Skeletal muscle cell (primary cell): ENCODE results near the gene SHISA3.
A peak's percentile ranks its signal among the peaks of the same experiment; 100 is the strongest.
"Not testable (repeated sequence)": the region's sequence is repeated elsewhere in the genome, so short reads cannot be mapped to it uniquely, and the experiment has no call there.

ENCODE experiments used
- DNase-seq: peaks from one replicate; pipeline ENCODE4 v3.0.0-alpha.2; 2010; ENCODE audit warnings: low read depth
- H3K4me3 ChIP-seq: 2 replicates; pipeline ENCODE4 v1.5.1; 2011; ENCODE audit warnings: low read depth, mild to moderate bottlenecking, control low read depth, low read length, moderate library complexity

Gene SHISA3

DNA sequence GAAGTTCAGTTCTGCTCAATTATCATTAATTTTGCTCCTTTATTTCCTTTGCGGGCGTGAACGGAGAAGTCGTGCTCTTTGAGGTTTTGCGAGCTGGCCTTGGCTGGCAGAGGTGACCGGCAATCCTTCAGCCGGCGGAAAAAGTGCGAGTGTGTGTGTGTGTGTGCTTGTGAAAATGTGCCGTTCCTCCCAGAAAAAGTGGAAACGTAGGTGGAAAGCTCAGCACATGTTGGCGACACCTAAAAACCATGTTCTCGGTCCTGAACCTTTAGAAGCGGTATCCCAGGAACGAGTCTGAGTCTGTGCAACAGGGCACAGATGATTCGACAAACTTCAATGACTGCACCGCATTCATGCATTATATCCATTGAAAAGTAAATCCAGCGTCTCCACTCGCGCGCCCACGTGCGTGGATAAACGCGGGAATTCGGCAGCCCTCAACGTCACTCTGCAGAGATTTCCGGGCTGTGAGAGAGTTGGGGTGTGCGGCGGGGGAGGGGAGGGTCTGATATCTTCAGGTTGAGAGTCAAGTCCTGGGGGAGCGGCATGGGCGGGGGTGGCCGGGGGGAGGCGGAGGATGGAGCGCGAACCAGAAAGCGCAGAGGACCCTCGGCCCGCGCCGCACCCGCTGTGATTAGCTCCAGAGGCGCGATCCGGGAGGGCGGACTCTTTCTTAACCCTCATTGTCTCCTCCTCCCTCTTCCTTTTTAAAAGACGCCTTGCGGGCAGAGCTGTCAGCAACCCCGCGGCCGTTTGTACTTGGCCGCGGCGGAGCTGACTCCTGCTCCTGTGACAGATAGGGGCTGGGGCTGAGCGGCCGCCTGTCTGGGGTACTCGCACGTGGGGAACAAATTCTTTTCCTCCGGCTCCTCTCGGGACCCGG, at the start of gene SHISA3:
TSS of gene SHISA3 (plus strand) at position 737 of the 883 bp plus-strand sequence. CDS start 569 bp downstream, outside the sequence.
- no peak for DNase-seq
- peak within 1 kb of the TSS; percentile 49 for H3K4me3 ChIP-seq

DNA sequence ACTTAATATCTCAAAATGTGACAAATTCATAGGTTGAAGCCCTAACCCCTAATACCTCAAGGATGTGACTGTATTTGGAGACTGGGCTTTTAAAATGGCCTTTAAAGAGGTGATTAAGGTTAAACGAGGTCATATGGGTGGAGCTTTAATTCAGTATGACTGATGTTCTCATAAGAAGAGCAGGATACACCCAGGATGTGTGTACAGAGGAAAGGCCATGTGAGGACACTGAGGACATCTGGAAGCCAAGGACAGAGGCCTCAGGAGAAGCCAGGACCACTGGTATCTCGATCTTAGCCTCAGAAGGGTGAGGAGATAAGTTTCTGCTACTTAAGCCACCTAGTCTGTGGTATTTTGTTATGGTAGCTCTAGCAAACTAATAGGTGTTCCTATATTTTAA, 49.0 kb upstream of the SHISA3 start:
- DNase-seq: no peak
- no peak overlapping the region for H3K4me3 ChIP-seq

DNA sequence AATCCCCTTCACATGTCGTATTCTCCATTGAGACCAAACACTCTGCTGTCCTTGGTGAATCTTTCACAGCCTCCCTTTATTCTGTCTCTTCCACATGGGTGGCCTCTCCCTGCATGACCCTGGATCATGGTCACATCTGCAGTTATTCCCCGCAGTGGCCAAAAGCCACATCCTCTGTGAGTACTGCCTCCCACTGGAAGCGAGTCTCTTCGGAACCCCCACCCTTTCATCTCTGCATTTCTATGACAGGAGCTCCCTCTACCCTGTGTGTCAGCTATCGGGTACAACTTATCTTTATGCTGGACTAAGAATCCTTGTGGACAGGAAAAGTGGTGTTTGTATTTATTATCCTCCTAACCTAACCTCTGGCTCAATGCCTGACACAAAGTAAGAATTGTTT, 48.6 kb upstream of the SHISA3 start:
- no peak overlapping the region for H3K4me3 ChIP-seq
- no peak for DNase-seq

DNA sequence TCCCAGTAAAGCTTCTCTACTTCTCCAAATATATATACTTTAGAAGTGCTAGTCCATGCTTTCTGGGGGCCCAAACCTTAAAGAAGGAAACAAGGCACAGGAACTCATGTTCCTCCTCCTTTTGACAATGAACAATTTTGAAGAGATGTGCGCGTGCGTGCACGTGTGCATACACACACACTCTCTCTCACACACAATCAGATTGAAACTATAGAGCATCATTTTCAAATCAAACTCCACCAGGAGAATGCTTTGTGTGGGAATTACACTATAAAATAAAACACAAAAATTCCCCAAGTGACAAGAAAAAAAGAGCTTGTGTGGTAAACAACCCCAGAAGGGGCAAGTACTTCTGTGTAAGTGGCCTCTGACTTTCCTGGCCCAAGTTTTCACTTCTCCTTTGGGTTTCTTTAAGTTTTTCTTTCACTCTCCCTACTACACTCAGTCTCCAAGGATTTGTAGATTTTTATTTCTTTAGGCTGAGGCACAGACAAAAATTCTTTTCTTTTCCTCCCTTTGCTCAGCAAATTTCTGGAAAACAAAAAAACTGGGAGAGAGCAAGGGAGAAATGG, 46.6 kb upstream of the SHISA3 start:
- no peak overlapping the region for H3K4me3 ChIP-seq
- DNase-seq: no peak

DNA sequence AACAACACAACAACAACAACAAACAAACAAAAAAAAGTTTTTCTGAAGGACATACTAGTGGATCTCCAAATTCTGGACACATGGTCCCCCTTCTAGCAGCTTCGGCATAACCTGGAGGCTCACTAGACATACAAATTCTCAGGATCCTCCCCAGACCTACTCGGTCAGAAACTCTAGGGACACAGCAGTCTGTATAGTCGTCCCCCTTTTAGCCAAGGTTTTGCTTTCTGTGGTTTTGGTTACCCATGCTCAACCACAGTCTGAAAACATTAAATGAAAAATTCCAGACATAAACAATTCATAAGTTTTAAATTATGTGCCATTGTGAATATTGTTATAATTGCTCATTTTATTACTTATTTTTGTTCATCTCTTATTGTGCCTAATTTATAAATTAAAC, 45.2 kb upstream of the SHISA3 start:
- no peak for DNase-seq
- H3K4me3 ChIP-seq: no peak overlapping the region

DNA sequence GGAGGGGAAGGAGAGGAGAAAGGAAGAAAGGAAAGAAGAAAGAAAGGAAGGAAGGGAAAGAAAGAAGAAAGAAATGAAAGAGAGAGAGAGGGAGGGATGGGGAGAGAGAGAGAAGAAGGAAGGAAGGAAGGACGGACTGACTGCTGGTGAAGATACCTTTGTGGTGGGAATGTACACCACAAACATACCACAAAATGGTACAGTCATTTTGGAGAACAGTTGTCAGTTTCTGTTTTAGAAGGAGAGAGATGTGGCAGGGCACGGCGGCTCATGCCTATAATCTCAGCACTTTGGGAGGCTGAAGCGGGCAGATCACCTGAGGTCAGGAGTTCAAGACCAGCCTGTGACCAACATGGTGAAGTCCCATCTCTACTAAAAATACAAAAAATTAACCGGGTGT, 40.0 kb upstream of the SHISA3 start:
- no peak overlapping the region for H3K4me3 ChIP-seq
- DNase-seq: no peak

DNA sequence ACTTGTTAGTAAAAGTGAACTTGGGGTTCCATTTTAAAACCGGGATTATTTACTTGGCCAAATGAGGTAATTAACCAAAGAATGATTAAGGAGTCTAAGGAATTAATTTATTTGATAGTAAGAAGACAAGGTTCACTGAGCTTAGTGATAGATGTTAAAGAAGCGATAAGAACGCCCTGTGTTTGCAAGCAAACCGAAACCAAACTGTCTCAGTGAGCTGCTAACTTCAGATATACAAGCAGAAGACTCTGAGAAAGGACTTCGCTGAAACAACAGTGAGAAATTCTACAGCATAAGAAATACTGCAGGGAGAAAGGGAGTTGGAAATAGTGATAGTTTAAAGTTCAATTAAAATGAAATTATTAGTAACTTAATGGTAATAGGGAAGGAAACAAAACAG, 37.6 kb upstream of the SHISA3 start:
- no peak for DNase-seq
- H3K4me3 ChIP-seq: no peak overlapping the region

DNA sequence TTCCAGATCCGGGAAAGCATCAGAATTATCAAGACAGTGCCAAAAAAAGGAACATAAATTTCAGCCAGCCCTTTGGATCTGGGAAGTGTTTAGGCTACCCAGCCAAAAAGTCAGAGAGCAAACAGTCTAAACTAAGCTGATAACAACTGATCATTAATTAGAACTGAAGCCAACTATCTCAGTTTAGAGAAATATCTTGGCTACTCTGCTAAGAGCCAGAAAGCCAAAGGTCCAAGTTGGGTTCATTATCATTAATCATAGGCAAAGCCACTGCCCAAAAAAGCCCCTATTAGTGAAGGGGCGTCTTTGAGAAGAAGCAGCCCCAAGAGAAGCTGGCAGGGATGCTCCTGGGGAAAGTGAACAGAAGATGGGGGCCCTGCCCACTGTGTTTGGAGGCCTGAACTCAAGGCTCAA, 37.0 kb upstream of the SHISA3 start:
- DNase-seq: no peak
- H3K4me3 ChIP-seq: no peak overlapping the region

DNA sequence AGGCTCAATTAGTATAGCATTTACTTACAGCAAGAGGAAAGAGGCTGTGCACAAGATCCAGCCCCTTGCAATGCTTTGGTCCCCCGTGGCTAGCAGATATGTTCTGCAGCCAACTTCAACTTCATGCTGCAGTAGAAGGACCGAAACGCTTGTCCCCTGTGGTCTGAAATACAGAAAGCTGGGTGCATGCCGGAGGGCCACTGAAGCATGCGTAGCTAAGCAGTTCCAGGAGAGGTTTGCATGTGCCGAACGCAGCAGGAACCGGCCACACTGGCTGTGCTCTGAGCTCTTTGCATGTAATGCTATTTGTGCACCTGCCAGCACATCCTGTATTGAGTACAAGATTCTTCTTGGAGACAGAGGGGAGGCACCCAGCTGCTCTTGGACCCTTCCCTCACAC, 35.8 kb upstream of the SHISA3 start:
- no peak overlapping the region for H3K4me3 ChIP-seq
- no peak for DNase-seq

DNA sequence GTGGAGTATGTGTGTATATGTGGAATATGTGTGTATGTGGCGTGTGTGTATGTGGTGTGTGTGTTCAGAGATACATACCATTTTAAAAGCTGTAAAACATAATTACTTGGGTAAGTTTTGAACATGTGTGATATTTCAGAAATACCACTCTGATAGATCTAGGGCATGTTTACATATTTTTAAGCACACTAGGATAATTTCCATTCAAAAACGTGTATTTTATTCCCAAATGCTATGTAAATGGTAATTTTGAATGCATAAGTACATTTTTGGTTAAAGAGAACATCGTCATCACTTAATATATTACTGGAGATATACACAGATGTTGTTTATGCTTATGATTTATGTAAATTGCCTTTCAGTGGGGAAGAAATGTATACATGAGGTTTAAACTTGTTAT, 34.7 kb upstream of the SHISA3 start:
- DNase-seq: no peak
- no peak overlapping the region for H3K4me3 ChIP-seq

DNA sequence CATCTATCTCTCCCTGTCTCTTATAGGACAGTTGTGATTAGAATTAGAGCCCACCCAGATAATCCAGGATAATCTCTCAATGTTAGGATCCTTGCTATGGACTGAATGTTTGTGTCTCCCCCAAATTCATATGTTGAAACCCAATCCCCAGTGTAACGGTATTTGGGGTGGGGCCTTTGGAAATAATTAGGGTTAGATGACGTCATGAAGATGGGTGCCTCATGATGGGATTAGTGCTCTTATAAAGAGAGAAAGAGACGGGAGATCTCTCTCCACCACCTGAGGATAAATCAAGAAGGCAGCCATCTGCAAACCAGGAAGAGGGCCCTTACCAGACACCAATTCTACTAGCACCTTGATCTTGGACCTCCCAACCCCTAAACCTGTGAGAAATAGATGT, 33.7 kb upstream of the SHISA3 start:
- no peak overlapping the region for H3K4me3 ChIP-seq
- DNase-seq: no peak

DNA sequence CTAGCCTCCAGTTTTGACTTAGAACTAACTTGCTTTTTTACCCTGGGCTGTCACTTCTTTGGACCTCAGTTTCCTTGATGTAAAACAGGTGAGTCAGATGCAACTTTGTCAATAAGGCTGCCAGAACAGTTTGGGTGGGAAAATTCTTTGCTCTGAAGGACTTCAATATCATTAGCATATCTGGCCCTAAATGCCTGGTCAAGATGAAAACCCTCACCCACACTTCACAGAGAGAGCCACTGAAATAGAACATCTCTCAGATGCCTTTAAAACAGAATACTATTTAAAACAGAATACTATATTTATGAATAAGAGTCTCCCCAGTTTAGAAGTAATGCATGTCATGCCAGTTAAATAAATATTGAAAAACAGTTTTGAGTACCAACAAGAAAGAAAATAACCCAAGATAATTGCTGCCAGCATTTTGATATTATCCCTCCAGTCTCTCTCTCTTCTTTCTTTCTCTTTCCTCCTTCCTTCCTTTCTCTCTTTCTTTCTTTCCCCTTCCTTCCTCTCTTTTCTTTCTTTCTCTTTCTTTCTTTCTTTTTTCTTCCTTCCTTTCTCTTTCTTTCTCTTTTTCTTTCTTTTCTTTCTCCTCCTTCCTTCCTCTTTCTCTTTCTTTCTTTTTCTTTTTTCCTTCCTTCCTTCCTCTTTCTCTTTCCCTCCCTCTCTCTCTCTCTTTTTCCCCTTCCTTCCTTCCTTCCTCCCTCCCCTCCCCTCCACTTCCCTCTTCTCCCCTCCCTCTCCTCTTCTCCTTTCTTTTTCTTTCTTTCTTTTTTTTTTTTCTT, 32.8 kb upstream of the SHISA3 start:
- DNase-seq: no peak
- H3K4me3 ChIP-seq: no peak overlapping the region

DNA sequence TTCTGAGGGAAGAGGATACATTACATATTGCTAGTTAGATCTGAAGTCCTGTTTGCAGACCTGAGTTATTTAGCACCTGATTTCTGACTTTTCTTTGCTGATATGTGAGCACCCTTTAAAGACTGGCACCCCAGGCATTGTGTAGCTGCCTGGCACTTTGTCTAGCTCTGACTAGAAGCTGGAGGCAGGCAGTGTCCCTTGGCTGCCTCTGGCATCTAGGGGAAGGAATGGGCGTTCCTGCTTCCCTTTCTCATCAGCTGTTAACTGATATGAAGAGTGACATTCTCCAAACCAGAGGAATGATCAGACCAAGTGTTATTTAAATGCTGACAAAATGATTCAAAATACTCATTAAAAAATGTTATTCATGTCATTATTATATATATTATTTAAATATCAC, 30.3 kb upstream of the SHISA3 start:
- no peak overlapping the region for H3K4me3 ChIP-seq
- no peak for DNase-seq

DNA sequence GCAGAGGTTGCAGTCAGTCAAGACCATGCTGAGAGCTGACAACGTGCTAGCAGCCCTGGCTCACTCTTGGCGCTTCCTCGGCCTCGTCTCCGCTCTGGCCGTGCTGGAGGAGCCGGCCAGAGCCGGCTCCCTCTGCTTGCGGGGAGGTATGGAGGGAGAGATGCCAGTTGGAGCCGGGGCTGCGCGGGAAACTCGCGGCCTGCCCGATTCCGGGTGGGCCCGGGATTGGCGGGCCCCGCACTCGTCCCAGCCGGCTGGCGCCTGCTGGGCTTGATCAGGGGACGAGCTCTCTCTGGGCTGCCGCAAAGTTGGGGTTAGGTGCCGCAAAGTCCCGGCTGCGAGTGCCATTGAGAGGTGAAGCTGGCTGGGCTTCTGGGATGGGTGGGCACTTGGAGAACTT, 27.8 kb upstream of the SHISA3 start:
- no peak for DNase-seq
- no peak overlapping the region for H3K4me3 ChIP-seq

DNA sequence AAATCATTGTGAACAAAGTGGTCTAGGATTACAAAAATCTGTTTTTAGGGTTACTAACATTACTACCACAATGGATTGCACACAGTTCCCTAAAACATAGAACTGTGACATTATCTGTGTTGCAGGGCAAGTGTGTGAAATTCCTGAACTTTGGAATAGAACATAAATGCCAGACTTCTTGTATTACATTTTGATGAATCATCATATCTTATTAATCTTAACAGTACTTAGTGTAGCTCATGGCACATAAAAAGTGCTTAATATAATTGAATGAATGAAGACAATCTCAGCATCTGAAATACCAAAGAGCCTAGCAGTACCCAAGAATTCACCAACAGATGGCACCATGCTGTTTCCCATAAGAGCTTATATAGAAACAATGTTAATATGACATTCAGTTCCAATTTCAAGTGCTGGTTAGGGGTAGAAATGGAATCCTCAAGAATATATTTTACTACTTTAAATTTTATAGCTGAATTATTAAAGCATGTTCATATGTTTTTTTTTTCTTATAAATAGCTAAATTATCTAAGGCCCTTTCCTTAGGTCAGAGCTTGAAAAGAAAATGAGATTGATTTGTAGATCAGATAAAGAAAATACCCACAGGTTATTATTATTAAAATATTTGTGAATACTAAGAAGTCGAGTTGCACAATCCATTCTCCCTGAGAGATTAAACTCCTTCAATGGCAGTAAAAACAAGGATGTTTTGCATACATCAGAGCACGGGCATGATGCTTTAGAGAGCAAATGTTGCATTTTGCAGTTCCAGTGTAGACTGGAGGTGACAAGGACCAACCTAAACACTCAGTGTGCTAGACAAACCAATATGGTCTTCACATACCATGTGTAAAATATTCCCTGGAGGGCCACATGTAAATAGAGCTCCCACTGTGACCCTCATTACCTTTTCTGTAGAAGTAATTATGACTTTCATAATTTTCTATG, 25.7 kb upstream of the SHISA3 start:
- no peak overlapping the region for H3K4me3 ChIP-seq
- DNase-seq: peak; percentile 25

DNA sequence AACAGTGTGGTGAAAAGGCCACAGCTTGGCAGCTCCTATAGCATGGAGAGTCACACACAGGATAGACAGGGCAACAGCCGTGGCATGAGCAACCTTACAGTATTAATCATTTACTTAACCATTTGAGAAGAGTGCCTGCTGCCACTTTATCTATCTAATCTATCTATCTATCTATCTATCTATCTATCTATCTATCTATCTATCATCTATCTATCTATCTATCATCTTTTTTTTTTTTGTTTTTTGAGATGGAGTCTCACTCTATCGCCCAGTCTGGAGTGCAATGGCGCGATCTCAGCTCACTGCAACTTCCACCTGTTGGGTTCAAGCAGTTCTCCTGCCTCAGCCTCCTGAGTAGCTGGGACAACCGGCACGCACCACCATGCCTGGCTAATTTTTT, 25.0 kb upstream of the SHISA3 start:
- not testable (repeated sequence) for DNase-seq, H3K4me3 ChIP-seq

DNA sequence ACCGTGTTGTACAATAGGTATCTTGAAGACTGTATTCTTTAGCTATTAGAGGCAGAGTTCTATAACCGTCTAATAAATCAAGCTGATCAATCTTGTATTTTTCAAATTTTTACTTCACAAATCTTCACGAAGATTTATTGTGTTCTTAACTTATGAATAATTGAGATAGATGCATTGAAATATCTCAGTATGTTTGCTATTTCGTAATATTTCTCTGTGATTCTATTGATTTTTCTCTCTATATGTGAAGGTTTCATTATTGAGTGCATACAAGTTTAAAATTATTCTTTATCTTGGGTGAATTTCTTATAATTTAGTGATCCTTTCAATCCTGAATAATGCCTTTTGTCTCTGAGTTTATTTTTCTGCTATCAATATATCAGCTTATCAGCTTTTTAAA, 19.8 kb upstream of the SHISA3 start:
- no peak for DNase-seq
- no peak overlapping the region for H3K4me3 ChIP-seq

DNA sequence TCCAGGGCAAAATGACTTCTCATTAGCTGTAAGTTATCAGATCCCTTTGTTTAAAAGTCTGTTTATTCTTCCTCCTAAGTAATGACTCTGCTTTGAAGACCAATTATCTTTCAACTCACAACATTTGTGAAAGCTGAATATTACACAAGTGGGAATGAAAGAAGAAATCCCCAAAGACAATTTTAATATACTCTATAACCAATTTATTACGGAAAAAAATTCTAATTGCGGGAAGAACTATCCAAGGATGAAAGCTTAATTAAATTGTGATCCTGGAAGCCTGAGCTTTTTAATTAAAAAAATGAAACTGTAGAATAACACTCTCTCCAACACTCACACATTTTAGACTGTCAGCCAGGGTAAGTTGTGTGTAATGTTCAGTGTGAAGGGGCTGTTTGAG, 15.6 kb upstream of the SHISA3 start:
- no peak for DNase-seq
- H3K4me3 ChIP-seq: no peak overlapping the region

DNA sequence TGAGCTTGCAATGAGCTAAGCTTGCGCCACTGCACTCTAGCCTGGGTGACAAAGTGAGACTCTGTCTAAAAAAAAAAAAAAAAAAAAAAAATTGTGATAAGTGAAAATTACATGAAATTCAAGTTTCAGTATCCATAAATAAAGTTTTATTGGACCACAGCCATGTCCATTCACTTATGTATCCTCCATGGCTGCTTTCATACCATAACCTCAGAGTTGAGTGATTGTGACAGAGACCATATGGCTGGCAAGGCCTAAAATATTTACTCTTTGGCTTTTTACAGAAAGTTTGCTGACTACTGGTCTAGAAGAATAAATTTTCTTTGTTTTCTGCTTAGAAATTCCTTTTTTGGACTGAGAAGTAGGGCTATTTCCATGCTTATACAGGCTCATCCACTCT, 11.8 kb upstream of the SHISA3 start:
- H3K4me3 ChIP-seq: no peak overlapping the region
- DNase-seq: no peak
